GM12892 (cell line): ENCODE measurements around the gene VAV3.

Source experiments
- POLR2A ChIP-seq: IDR thresholded peaks from 2 replicates; pipeline ENCODE4 v1.6.1; 2011; ENCODE audit warnings: low read depth, low read length, control low read depth
- POLR2AphosphoS5 ChIP-seq: IDR thresholded peaks from 2 replicates; pipeline ENCODE4 v1.6.1; 2011; ENCODE audit warnings: low read depth, low read length, control low read depth

DNA sequence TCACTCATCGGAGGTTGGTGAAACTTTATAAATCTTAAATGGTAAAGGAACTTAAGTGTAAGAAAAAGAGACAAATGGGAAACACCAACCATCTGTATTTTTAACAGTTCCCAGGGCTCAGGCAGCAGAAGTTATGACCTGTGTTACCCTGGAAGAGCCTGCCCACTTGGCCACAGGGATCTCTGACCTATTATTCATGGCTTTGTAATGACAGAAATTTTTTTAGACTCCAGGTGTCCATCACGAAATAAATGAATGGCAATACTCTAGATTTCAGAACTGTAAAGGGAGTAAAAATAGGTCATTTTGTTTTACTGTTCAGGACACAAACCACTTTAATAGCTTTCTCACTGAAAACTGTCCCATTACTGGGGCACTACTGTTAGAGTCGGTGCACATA is 389.8 kb downstream of the VAV3 start:
- TF ChIP-seq POLR2A (no peak), POLR2AphosphoS5 (no peak)
